Pancreas (tissue), 10 donors: ENCODE results near the gene USP17L5. TPM values are rescaled to one million over a fixed set of nuclear protein-coding genes. Genes with fewer than 3 reads are reported as not detected.
"Not testable (repeated sequence)": the region's sequence is repeated elsewhere in the genome, so short reads cannot be mapped to it uniquely, and the experiment has no call there.

ENCODE experiments used
- ATAC-seq, 4 donors: fragments of 200-7000 bp; cut with Tn5 transposase; one replicate each; pipeline versions ENCODE4 v1.8.0 to v1.9.1; 2020; ENCODE audit warnings: mild to moderate bottlenecking in 4 of 4, moderate library complexity in 4 of 4
- DNase-seq, 6 donors: peaks; one replicate each; pipeline ENCODE4 v3.0.0-alpha.2; 2020
- FAIRE-seq: peaks from 2 replicates; lab custom pipeline; 2012; peaks lifted over from hg19 to GRCh38; lab: Jason Lieb, UNC
- H3K27ac ChIP-seq, 4 donors: fragments of 200-600 bp; sonication (generic); 1 replicate in 3 of 4; 2 replicates in 1 of 4; pipeline versions ENCODE4 v1.5.0 to v1.8.0; 2020
- H3K27me3 ChIP-seq, 4 donors: fragments of 200-600 bp; one replicate each; pipeline ENCODE4 v1.8.0; 2021
- H3K36me3 ChIP-seq, 3 donors: fragments of 200-600 bp; sonication (generic) in 1 of 3; one replicate each; pipeline versions ENCODE4 v1.5.0 to v1.8.0; 2020 to 2021
- H3K4me1 ChIP-seq, 3 donors: fragments of 200-600 bp; one replicate each; pipeline ENCODE4 v1.8.0; 2021
- H3K4me3 ChIP-seq, 4 donors: fragments of 200-600 bp; sonication (generic) in 2 of 4; one replicate each; pipeline versions ENCODE4 v1.5.0 to v1.8.0; 2020 to 2021
- H3K9me3 ChIP-seq, 4 donors: fragments of 200-600 bp; one replicate each; pipeline ENCODE4 v1.8.0; 2021
- CTCF ChIP-seq, 4 donors: fragments of 200-600 bp; sonication (generic) in 3 of 4; IDR thresholded peaks; one replicate each; pipeline versions ENCODE4 v1.5.0 to v1.8.0; 2021; ENCODE audit warnings: antibody characterized with exemption in 4 of 4
- WGBS, 2 donors: extraction: QIAGEN DNeasy Blood & Tissue Kit; methylation state at CpG; one replicate each; pipeline ENCODE4 v1.1.7; 2013; 5-methylcytosine and 5-hydroxymethylcytosine counted together
- intact Hi-C, 3 donors: fragments of 100-400 bp; cut with DNase I; formaldehyde crosslinking; loops; one replicate each; pipeline versions ENCODE4 v1.11.1 to v1.14.2; 2022
- polyA plus RNA-seq, 2 donors: library from polyadenylated mRNA; stranded (reverse); fragments of 200-250 nt; gene quantifications; one replicate each; pipeline ENCODE4 v1.2.3, GENCODE V29; 2013
- total RNA-seq, 6 donors: library from RNA; stranded (reverse); fragmentation: NEBNext Ultra II Directional in 4 of 6; extraction: Animal tissue kit (Norgen Biotek cat#: 25700) in 4 of 6; gene quantifications; one replicate each; pipeline versions ENCODE4 v1.2.1 to v1.2.4, GENCODE V29; 2021 to 2023
- donor health status: healthy with polysubstance abuse.
- donor health status: DM: no; HTN: no; CAD: no; lungs with moderate emphysema.
- donor health status: DM: no; HTN: no; CAD: no.
- donor health status: control.
- donor health status: control.
- donor health status: Bipolar disorder and iron deficiency.
- donor health status: DM: yes; HTN: yes; CAD: no.
- donor health status: DM: no; HTN: no; CAD: no.
- donor health status: DM: no; HTN: no; CAD: no.
- donor health status: DM: yes; HTN: yes; CAD: no.

Gene USP17L5
- total and polyA plus RNA-seq, 8 donors: not detected

GRCh38 chr4:9381012-9381534 is 41.9 kb downstream of the USP17L5 start:
- H3K27ac ChIP-seq, H3K36me3 ChIP-seq, ATAC-seq, intact Hi-C loops, H3K9me3 ChIP-seq, H3K4me1 ChIP-seq, H3K27me3 ChIP-seq: not testable (repeated sequence)
- peak overlapping the region; percentile 7 to 42 (median 26) for H3K4me3 ChIP-seq
- FAIRE-seq (peak; percentile 17), DNase-seq (peak; percentile 24 to 88 (median 64))
- peak; percentile 23 to 53 (median 47) for TF ChIP-seq CTCF (IDR thresholded peaks at IDR 0.05)
- WGBS, 2 donors: 27 to 37% methylated on average over 25 to 36 of the region's 36 CpGs

- no peaks in the 10 kb centered on the region for H3K36me3 ChIP-seq
- no peak overlapping the region for H3K4me3 ChIP-seq
- H3K4me1 ChIP-seq: no peaks in the 10 kb centered on the region
- FAIRE-seq (no peak), DNase-seq (no peak), ATAC-seq (no peak)
- H3K9me3 ChIP-seq: no peaks in the 10 kb centered on the region
- H3K27ac ChIP-seq: no peak overlapping the region
- no peak for TF ChIP-seq CTCF (IDR thresholded peaks at IDR 0.05)
- intact Hi-C loops: no loop called here
- no peaks in the 10 kb centered on the region for H3K27me3 ChIP-seq
- 55 to 66% methylated on average over 1 of the region's 1 CpG for WGBS, 2 donors
These were observed 44.9 kb downstream of the USP17L5 start for GRCh38 chr4:9384126-9384525.

- FAIRE-seq, H3K27me3 ChIP-seq, ATAC-seq, intact Hi-C loops, H3K27ac ChIP-seq, H3K4me3 ChIP-seq, H3K4me1 ChIP-seq, H3K9me3 ChIP-seq, DNase-seq, H3K36me3 ChIP-seq: not testable (repeated sequence)
- WGBS, 2 donors: 55 to 62% methylated on average over 2 of the region's 2 CpGs
These were observed 49.8 kb downstream of the USP17L5 start for GRCh38 chr4:9389001-9389400.

Other genes starting within 250 kb of the USP17L5 start
- not detected for gene FAM90A26, start 169.0 kb upstream of the USP17L5 start, total RNA-seq
- not detected for gene FAM90A26, start 169.0 kb upstream of the USP17L5 start, polyA plus RNA-seq
- gene USP17L10, start 128.7 kb upstream of the USP17L5 start, total RNA-seq: not detected
- not detected for gene USP17L10, start 128.7 kb upstream of the USP17L5 start, polyA plus RNA-seq
- gene USP17L11, start 124.0 kb upstream of the USP17L5 start, total RNA-seq: under 1 TPM in 1 of 6 donors, not detected in 5; 0.09 TPM
- gene USP17L11, start 124.0 kb upstream of the USP17L5 start, polyA plus RNA-seq: not detected
- gene USP17L12, start 119.3 kb upstream of the USP17L5 start, total RNA-seq: not detected
- not detected for gene USP17L12, start 119.3 kb upstream of the USP17L5 start, polyA plus RNA-seq
- gene USP17L13, start 114.5 kb upstream of the USP17L5 start, total RNA-seq: not detected
- not detected for gene USP17L13, start 114.5 kb upstream of the USP17L5 start, polyA plus RNA-seq
- gene USP17L15, start 105.0 kb upstream of the USP17L5 start, total RNA-seq: not detected
- gene USP17L15, start 105.0 kb upstream of the USP17L5 start, polyA plus RNA-seq: under 1 TPM in 1 of 2 donors, not detected in 1; 0.07 TPM
- not detected for gene USP17L17, start 95.5 kb upstream of the USP17L5 start, total RNA-seq
- not detected for gene USP17L17, start 95.5 kb upstream of the USP17L5 start, polyA plus RNA-seq
- not detected for gene USP17L18, start 90.8 kb upstream of the USP17L5 start, total RNA-seq
- not detected for gene USP17L18, start 90.8 kb upstream of the USP17L5 start, polyA plus RNA-seq
- gene USP17L19, start 86.0 kb upstream of the USP17L5 start, total RNA-seq: not detected
- gene USP17L19, start 86.0 kb upstream of the USP17L5 start, polyA plus RNA-seq: not detected
- not detected for gene USP17L20, start 81.3 kb upstream of the USP17L5 start, total RNA-seq
- not detected for gene USP17L20, start 81.3 kb upstream of the USP17L5 start, polyA plus RNA-seq
- gene USP17L21, start 76.5 kb upstream of the USP17L5 start, total RNA-seq: not detected
- not detected for gene USP17L21, start 76.5 kb upstream of the USP17L5 start, polyA plus RNA-seq
- gene USP17L22, start 71.8 kb upstream of the USP17L5 start, total RNA-seq: not detected
- gene USP17L22, start 71.8 kb upstream of the USP17L5 start, polyA plus RNA-seq: not detected
- not detected for gene USP17L24, start 14.2 kb upstream of the USP17L5 start, total RNA-seq
- gene USP17L24, start 14.2 kb upstream of the USP17L5 start, polyA plus RNA-seq: not detected
- gene USP17L25, start 9.5 kb upstream of the USP17L5 start, total RNA-seq: not detected
- gene USP17L25, start 9.5 kb upstream of the USP17L5 start, polyA plus RNA-seq: not detected
- gene USP17L26, start 4.7 kb upstream of the USP17L5 start, total RNA-seq: not detected
- not detected for gene USP17L26, start 4.7 kb upstream of the USP17L5 start, polyA plus RNA-seq
- not detected for gene USP17L27, start 4.7 kb downstream of the USP17L5 start, total RNA-seq
- gene USP17L27, start 4.7 kb downstream of the USP17L5 start, polyA plus RNA-seq: not detected
- gene USP17L28, start 9.5 kb downstream of the USP17L5 start, total RNA-seq: not detected
- not detected for gene USP17L28, start 9.5 kb downstream of the USP17L5 start, polyA plus RNA-seq
- not detected for gene USP17L29, start 14.2 kb downstream of the USP17L5 start, total RNA-seq
- not detected for gene USP17L29, start 14.2 kb downstream of the USP17L5 start, polyA plus RNA-seq
- not detected for gene USP17L30, start 23.7 kb downstream of the USP17L5 start, total RNA-seq
- not detected for gene USP17L30, start 23.7 kb downstream of the USP17L5 start, polyA plus RNA-seq
- not detected for gene DEFB131A, start 105.0 kb downstream of the USP17L5 start, total RNA-seq
- gene DEFB131A, start 105.0 kb downstream of the USP17L5 start, polyA plus RNA-seq: not detected